GM12875 (cell line): ENCODE measurements around the gene RELCH.

Experiments
- H3K4me3 ChIP-seq: one replicate; pipeline ENCODE4 v1.5.1; 2011; ENCODE audit warnings: low read depth, low read length, control low read depth
- CTCF ChIP-seq: IDR thresholded peaks from 2 replicates; pipeline ENCODE4 v1.5.1; 2011; ENCODE audit warnings: low read depth, mild to moderate bottlenecking, control low read depth, inconsistent platforms, low read length, moderate library complexity, borderline replicate concordance; ENCODE audit not compliant: insufficient read depth

RELCH gene

GRCh38 chr18:62334120-62334519 is 147.1 kb downstream of the RELCH start:
- no peak overlapping the region for H3K4me3 ChIP-seq
- TF ChIP-seq CTCF: no peak

GRCh38 chr18:62335494-62335893 is 148.4 kb downstream of the RELCH start:
- TF ChIP-seq CTCF: no peak
- no peak overlapping the region for H3K4me3 ChIP-seq

- no peak overlapping the region for H3K4me3 ChIP-seq
- no peak for TF ChIP-seq CTCF
These were observed 149.6 kb downstream of the RELCH start for GRCh38 chr18:62336618-62337017.

- TF ChIP-seq CTCF: no peak
These were observed 150.3 kb downstream of the RELCH start for GRCh38 chr18:62337336-62337735.

GRCh38 chr18:62338446-62339105 is 151.5 kb downstream of the RELCH start:
- no peak for TF ChIP-seq CTCF
- H3K4me3 ChIP-seq: no peak overlapping the region

More at GRCh38 chr18:62337336-62337735, 150.3 kb downstream of the RELCH start:
- no peak overlapping the region for H3K4me3 ChIP-seq

GRCh38 chr18:62339106-62339988 is 152.3 kb downstream of the RELCH start:
- H3K4me3 ChIP-seq: no peak overlapping the region
- TF ChIP-seq CTCF: no peak
